GM21737 (cell line): ENCODE data around the gene STK11IP.

ENCODE experiments used
- ATAC-seq: cut with Tn5 transposase; IDR thresholded peaks from one replicate; pipeline ENCODE4 v1.9.1; 2021; ENCODE audit warnings: mild to moderate bottlenecking, moderate library complexity; ENCODE audit not compliant: unreplicated experiment

The STK11IP gene

DNA sequence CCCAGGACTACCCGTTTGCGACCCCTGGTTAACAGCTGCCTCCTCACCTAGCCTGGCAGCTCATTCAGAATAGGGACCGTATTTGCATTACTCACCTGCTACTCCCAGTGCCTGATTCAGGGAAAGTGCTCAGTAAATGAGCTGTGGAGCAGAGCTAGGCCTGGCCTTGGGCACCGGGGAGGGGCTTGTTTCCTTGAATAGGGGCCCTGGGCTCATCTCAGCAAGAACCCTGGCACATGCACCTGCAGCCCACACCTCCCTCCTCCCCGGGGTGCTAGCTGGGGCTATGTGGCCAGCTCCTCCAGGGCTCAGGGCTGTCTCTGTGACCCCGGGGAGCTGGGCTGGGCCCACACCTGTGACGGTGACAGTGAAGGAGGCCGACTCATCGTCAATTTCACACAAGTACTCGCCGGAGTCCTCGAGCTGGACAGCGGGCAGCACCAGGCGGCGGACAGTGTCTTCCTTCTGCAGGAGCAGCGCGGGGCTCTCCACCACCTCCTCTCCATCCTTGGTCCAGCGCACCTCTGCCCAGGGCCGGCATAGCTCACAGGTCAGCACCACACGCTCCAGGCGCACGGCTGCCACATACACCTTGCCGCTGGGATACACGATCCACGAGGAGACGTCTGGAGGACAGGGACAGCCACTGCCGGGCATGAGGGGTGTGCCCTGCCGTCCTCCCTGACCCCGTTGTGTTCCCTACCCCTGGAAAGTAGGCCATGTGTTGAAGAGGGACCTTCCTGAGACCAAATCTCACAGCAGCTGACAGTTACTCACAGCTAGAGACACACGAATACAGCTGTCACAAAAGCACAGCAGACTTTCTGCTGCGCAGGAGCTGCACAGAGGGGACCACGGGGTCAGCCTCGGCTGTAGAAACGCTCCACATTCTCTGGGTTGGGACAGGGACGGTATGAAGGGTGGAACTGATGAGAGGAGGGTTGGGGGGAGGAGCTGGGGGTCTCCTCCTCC lies 35.3 kb upstream of the STK11IP start:
- ATAC-seq, result no peak

GRCh38 chr2:219563271-219563928 lies 34.3 kb upstream of the STK11IP start:
- no peak for ATAC-seq

DNA sequence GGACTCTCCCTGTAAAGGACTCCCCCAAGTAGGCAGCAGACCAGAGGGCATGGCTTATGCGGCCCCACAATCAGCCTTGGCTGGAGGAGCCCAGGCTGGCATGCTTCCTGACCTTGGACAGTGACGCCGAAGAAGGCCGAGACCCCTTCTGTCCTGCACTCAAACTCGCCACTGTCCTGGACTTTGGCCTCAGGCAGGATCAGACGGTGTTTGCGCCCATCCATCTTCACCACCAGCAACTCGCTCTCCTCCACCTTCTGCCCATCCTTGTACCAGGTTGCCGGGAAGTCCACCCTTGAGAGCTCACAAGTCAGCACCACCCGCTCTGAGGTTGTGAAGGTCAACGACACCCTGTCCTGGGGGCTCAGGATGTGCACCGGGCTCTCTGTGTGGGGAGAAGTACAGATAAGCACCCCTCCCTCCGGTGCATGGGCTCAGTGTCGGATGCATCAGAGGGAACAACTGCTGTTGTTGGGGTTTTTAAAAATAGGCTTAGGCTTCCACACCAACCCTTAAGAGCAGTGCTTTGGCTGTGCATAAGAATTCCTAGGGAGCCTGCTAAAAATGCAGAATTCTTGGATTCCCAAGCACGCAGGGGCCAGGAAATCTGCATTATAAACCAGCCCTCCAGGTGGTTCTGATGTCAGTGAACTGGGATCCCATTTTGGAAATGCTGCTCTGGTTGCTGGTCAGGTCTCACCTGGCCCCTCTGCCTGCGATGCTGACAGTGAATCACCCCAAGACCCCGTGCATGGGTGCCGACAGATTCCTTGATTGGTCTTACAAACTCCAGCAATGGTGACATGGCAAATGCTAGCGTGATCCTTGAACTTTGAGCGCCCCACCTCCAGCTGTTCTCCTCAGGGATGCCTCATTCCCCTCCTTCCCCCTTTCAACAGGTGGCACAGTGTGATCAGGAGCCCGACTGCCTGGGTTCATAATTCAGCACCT lies 32.3 kb upstream of the STK11IP start:
- ATAC-seq, result no peak

DNA sequence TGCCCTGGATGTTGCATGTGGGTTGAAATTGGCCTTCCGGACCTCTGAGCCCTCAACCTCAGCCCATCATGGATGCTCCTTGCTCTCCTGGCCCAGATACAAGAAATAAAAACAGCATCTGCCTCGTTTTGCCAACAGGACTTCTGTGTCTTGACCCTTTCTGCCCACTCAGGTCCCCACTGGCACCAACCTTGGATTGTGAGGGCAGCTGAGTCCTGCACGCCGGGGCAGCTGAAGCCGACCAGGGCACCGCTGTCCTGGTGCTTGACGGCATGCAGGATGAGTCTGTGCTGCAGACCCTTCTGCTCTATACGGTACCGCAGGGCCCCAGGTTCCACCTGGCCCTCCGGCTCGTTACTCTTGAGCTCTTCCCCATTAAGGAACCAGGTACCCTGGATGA lies 31.0 kb upstream of the STK11IP start:
- no peak for ATAC-seq

DNA sequence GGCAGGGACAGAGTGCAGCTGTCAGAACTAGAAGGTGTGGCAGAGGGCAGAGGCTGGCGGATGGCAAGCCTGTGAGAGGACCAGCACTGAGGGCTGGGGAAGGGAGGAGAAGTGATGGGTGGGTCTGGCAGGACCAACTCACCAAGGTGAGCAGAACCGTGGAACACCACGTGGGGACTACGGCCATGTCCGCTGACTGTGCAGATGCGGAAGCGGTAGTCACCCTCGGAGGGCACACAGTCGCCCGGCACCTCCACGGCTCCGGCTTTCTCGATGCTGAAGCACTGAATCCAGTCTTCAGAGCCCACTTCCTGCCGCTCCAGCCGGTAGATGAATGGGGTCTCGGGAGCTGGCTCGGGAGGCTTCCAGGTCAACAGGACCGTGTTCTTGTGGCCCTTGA lies 30.5 kb upstream of the STK11IP start:
- no peak for ATAC-seq

- ATAC-seq, result no peak
Measured at GRCh38 chr2:219567791-219568361, 29.8 kb upstream of the STK11IP start.

DNA sequence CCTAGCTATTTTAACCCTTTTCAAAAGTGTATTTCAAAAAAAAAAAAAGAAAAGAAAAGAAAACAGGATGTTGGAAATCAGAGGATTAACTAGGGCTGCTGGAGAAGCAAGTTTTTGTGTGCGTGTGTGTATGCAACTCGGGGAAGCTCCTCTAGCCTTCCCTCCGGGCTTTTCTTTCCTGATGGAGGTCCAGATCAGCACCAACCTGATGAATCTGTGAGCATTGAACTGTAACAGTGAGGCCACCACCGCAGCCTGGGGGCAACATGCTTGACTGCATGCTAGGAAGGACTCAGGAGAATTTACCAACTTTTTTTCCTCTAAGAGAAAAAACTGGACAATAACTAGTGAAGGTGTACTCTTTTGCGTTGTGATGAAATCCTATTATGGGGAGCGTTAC lies 28.6 kb upstream of the STK11IP start:
- no peak for ATAC-seq

DNA sequence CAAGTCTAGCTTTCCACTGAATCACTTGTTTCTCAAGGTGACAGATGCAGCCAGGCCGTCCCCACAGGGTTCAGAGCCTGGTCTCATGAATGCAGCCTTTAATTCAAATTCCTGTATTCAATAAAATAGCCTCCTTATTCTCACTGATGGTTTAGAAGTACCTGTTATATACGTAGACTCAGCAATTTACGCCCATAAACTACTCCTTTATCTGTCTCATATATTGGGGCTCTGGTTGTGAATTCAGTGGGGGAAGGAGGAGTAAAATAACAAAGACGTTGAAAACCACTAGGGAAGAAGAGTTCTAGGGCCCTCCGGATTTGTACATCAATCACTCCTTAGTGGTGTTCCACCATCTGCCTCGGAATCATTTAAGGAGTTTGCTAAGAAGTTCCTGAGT lies 28.0 kb upstream of the STK11IP start:
- ATAC-seq, result no peak

GRCh38 chr2:219570194-219570923 lies 27.3 kb upstream of the STK11IP start:
- ATAC-seq, result no peak

DNA sequence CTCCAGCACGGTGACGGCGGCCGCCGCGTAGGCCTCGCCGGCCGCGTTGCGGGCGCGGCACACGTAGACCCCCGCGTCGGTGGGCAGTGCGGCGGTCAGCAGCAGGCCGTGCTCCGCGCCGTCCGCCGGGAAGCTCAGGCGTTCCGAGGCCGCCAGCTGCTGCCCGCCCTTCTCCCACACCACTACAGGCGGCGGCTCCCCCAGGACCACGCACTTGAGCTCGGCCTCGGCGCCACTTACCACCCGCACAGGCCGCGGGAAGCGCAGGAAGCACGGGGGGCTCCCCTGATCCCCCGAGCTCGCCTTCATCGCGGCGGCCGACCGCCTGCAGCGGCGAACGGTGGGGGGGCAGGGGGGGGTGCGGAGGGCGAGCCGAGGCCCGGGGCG lies 26.7 kb upstream of the STK11IP start:
- no peak for ATAC-seq

DNA sequence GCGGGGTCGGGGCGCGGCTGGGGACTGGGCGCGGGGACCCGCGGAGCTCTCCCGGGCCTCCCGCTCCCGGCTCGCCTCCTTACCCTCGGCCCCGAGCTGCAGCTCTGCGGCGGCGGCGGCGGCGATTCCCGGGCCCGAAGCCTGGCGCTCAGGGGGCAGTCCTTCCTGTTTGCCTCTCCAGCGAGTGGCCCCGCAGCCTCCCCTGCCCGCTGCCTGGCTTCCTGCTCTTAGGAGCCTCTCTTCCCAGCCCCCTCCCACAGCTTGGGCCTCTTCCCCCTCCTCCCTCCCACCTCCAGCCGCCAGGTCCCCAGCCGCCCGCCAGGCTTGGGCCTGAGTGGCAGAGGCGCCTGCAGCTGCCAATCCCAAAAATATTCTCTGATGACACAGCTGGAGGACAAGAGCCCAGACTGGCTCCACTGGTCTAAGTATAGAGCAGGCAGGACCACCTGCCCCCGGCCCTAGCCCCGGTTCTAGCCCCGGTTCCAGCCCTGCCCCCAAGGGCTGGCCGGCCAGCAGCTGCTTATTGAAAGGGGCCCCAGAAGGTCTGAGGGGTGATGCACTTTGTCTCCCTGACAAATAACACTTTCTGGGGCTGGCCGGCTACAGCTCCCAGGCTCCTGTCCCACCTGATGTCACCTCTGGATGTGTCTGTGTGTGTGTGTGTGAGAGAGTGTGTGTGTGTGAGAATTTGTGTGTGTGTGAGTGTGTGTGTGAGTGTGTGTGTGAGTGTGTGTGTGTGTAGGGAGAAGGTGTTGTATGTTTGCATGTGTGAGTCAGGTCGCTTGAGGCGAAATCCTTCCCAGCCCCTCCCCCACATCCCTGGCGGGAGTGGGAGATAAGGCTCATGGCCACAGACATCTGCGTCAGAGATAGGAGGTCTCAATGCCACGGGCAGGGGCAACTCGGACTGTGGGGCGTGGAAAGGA lies 26.1 kb upstream of the STK11IP start, which contains the start of gene OBSL1:
TSS of gene OBSL1 (minus strand) at position 229 of the 926 bp plus-strand sequence. CDS start 307 bp downstream, outside the sequence.
- no peak for ATAC-seq

GRCh38 chr2:219572237-219573001 lies 25.2 kb upstream of the STK11IP start, which contains the start of gene INHA:
INHA (plus strand) TSS chr2:219572310; CDS start chr2:219572375, 65 bp downstream.
- no peak for ATAC-seq

DNA sequence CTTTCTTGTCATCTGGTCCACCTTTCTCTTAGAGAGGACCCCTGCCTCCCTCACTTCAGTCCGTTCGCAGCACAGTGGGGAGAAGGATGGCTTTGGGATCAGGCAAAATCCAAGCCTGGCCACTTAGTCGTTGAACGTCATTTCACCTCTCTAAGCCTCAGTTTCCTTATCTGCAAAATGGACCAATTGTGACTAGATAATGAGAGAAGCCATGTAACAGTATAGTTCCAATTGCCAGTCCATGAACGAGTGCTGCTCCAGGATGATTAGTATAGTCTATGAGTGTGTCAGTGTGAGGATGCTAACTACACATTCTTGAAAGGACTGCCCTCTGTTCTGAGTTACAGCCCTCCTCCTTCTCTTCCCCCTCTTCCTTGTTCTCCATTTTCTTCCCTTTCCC lies 24.5 kb upstream of the STK11IP start:
- ATAC-seq, result no peak

GRCh38 chr2:219574484-219575311 lies 23.0 kb upstream of the STK11IP start:
- ATAC-seq, result no peak

GRCh38 chr2:219575566-219576504 lies 21.8 kb upstream of the STK11IP start:
- no peak for ATAC-seq
